Measurements from ENCODE around the gene RACGAP1.

GRCh38 chr12:50052544-50052943, 27.2 kb upstream of the RACGAP1 start:
- no peak for TF ChIP-seq CTCF (conservative IDR thresholded peaks at IDR 0.05)
- TF ChIP-seq EZH2 (IDR thresholded peaks at IDR 0.05; ENCODE audit: low read depth) = no peak

Measured in PC-9 (cell line).